Measurements from ENCODE around the gene ATG101.

- TF ChIP-seq CTCF (IDR thresholded peaks at IDR 0.05) (no peak), EZH2phosphoT487 (IDR thresholded peaks at IDR 0.05) (no peak), EZH2 (IDR thresholded peaks at IDR 0.05) (no peak)
Measured at GRCh38 chr12:52058631-52059361, 11.0 kb upstream of the ATG101 start.

Measured in neural progenitor cell (in vitro differentiated cells).